HG02798 (cell line): ENCODE results near the gene PPP1R2B.
"Not testable (repeated sequence)": the region's sequence is repeated elsewhere in the genome, so short reads cannot be mapped to it uniquely, and the experiment has no call there.

Source experiments
- ATAC-seq: cut with Tn5 transposase; IDR thresholded peaks from one replicate; pipeline ENCODE4 v1.9.1; 2021; ENCODE audit warnings: mild to moderate bottlenecking; ENCODE audit not compliant: unreplicated experiment, poor library complexity

The PPP1R2B gene

DNA sequence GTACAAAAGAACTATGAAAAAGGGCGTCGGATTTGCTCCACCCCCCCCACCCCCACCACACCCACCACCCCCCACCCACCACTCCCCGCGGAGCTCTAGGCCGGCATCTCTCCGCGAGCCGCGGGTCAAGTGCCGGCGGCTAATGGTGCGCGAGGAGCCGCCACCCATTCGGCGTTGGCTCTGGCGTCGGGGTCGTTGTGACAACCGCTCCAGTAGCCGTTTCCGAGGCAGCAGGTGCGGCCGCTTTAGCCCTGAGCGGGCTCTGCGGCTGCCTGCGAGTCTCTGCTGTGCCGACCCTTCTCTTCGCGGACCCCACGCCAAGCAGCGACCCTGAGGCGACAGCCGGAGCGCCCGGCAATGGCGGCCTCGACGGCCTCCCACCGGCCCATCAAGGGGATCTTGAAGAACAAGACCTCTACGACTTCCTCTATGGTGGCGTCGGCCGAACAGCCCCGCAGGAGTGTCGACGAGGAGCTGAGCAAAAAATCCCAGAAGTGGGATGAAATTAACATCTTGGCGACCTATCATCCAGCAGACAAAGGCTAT is at the start of gene PPP1R2B:
Gene PPP1R2B, plus strand, starts transcription at position 90 of the 546 bp plus-strand sequence. Its CDS starts 268 bp downstream, at position 358.
- ATAC-seq = no peak

DNA sequence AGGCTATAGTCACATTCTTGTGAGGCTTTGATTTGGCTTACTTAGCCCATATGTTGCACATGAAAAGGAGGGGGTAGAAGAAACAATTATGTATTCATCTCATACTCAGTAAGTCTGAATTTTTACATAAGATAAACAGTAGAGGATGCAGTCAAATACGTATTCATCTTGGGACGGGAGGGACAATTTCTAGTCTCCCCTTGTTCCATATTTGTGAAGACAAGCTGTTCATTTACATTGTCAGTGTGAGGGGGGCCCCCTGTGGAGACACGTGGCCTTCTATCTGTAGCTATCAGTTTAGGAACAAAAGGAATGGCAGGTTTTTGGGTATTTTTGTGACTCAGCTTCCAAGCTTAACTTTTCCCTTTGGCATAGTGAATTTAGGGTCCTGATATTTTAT is 49.2 kb upstream of the PPP1R2B start:
- ATAC-seq = no peak

DNA sequence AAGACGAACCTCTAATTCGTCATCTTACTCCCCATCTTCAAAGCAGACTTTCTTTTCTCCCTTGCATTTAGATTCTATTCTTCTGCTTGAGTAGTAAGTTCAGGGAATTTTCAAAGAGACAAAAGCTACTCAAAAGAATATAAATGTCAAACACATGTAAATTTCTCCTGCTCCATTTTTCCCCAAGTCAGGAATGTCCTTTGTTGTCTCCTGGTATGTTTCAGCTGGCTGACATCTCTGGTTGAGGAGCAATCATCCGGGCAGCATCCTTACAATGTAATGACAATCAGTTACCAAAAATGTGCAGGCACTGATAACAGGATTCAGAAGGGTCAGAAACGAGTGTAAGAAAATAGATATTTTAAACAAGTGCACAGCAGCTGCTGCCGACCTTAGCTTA is 47.6 kb upstream of the PPP1R2B start:
- ATAC-seq = no peak

DNA sequence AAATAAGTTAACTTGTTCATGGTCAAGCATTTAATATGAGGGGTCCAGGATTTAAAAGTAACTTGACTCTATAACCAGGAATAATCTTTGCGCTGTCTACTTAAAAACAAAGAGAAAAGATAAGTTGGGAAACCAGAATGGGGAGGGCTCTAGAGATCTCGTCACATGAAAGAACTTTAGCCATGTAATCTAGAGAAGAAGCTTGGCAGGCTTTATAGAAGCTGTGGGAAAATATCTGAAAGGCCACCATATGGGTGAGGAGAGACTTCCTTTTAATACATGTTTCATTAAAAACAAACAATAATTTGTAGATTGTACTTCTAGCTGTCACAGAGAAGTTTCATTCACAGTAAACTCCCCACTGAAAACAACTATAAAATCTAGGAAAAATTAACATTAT is 46.7 kb upstream of the PPP1R2B start:
- ATAC-seq = no peak

DNA sequence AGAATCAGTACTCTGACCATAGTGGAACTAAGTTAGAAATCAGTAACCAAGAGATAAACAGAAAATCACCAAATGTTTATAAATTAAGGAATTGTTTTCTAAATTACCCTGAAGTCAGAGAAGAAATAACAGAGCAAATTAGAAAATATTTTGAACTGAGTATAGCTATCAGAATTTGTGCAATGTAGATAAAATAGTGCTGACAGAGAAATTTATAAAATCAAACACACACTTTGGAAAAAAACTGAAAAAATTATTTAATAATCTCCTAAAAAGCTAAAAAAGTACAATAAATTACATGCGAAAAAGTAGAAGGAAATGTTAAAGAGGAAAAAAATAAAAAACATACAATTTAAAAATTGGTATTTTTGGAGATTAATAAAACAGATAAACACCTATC is 37.1 kb upstream of the PPP1R2B start:
- ATAC-seq = no peak

DNA sequence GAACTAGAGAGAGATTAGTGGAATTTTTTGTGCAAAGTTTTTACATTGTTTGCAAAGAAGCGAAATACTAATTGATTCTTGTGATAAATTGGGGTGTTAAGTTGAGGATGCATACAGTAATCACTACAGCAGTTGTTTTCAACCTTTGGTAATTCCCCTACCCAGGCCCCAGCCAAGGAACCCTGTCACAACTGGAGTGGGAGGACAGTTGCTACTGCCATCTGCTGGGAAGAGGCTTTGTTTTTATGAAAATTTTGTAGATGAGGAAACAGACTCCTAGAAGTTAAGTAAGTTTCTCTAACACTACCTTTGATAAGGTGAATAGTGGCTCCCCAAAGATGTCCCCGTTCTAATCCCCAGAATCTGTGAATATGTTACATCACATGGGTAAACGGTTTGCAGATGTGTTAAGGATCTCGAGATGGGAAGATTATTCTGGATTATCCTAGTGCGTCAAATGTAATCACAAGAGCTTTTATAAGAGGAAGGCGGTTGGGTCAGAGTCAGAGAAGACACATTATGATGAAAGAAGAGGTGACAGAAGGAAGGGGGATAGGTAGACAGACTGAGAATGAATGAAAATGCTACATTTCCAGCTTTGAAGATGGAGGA is 34.0 kb upstream of the PPP1R2B start:
- peak; percentile 77 for ATAC-seq

DNA sequence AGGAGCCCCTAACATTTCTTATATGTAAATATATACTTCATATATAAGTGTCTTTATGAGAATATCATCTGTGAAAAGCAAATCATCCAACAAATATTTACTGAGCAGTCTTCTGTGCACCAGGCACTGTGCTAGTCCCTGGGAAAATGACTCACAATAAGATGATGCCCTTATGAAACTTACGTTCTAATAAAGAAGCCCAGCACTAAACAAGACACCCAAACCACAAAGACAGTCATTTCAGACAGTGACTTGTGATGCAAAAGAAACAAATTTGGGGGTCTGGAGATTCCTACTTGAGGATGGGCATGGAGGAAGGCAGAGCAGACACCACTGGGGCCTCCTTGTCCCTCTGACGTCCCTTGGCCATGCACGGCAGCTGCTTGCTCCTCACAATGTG is 30.6 kb upstream of the PPP1R2B start:
- no peak for ATAC-seq

DNA sequence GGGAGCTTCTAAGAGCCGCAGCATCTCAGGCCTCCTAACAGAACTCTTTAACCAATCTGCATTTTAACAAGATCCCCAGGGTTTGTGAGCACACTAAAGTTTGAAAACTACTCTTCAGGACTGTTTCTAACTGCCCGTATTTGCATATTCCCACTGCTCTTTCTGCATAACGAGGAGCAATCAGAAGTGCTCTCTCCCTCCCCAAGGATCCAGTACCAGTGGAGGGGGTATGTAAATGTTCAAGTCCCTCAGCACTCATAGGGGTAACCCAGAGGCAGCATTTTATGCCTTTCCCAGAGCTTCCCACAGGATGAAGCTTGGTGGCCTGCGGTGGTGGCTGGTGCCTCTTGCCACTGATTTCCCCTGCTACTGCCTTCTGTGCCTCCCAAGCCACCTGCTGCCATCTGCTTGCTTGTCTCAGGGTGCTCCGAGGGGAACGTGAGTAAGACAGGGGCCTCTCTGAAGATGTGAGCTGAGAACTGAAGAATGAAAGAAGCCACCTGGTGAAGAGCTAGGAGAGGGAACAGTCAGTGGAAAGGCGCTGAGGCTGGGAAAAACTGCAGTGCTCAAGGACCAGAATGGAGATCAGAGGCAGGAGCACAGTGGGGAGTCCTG is 30.0 kb upstream of the PPP1R2B start:
- ATAC-seq = no peak

DNA sequence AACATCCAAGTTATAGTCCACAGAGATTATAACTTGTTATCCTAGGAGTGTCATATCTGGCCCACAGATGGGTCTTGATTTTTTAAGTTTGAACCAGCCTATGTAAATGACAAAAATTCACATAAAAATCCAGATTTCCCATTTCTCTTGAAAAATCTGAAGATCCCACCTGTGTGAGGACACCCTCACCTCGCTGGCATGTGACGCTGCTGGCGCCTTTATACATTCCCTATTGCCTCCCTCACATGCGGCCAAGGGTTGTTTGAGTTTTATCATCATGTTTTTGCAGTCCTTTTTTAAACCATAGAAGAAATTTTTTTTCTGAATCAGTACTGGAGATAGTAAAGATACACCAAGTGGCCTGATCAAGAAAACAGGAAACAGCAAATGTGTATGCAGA is 25.9 kb upstream of the PPP1R2B start:
- no peak for ATAC-seq

DNA sequence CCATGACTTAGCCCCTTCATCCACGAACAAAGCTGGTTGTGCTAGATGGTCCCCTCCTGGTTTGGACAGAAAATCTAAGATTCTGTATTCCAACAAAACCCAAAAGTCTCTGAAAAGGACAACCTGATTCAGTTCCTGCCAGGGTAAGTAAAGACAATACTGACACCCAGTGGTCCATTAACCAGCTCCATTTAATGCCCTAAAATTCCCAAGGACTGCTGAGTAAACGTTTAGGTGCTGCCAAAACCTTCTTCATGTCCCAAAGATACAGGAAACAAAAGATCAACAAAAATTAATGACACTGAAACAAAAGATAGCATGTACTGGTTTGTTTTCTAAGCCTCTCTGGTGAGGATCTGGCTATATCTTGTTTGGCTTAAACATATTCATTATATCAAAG is 25.3 kb upstream of the PPP1R2B start:
- no peak for ATAC-seq

DNA sequence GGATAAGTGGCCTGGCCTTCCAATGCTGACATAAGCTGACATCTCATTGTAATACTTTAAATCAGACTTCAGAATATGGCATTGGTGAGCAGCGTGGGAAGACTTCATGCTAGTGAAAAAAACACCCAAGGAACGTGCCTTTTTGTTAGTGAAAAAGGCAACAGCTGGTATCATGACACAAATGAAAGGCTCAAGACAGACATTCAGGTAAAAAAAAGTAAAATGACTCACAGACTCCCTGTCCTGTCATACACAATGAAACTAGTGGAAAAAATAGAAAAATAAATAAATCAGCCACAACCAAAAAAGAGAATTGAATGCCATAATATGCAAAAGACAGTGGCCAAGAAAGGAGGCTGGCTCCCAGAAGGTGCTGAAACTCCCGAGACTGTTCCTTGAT is 24.4 kb upstream of the PPP1R2B start:
- no peak for ATAC-seq

DNA sequence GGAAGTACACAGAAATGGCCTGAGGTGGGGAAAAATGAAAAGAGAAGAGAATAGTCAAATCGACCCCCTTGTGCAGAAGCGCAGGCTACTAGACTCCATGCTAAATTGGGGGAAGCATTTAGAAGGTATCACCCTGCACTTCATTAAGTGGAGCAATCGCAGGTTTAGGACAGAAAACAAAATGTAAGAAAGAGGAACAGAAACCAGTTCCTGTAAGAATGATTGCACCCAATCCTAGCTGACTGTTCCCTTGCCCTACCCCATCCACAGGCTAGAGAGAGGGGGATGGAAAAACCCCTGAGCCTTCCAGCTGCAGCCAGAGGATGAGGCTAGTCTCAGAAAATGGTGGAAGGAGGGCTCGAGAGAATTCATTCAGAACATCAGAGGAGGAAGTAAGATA is 23.9 kb upstream of the PPP1R2B start:
- peak; percentile 76 for ATAC-seq

DNA sequence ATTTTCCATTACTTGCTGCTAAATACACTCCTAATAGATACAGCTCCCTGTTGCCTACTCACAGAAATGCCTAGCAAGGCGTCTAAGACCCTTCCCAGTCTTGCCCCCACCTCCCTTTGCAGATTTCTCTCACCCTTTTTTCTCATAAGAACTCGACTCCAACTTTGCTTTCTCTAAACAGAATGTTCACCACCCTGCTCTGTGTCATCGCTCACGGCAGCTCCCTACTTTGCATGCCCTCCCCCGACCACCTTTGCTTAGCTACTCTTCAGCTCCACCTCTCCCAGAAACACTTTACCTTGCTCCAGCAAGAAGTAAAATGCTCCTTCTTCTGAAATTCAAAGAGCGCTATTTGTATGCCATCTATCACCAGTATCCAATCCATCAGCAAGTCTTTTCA is 15.2 kb upstream of the PPP1R2B start:
- ATAC-seq = no peak

DNA sequence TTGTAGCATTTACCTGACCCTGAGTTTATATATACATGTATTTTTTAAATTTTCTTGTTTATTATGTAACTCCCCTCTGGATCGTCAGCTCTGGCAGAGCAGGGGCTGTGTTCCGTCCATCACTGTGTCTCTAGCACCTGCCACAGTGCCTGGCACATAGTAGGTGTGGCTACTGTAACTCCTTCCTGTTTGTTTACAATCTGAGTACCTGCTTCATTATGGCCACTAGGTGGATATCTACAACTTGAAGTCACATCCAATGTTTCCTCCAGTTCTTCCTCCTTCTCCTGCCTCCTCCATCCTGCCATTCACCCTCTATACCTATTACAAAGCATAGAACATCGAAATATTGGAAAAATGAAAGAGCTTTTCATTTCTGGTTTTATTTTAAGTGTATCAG is 14.2 kb upstream of the PPP1R2B start:
- peak; percentile 55 for ATAC-seq

DNA sequence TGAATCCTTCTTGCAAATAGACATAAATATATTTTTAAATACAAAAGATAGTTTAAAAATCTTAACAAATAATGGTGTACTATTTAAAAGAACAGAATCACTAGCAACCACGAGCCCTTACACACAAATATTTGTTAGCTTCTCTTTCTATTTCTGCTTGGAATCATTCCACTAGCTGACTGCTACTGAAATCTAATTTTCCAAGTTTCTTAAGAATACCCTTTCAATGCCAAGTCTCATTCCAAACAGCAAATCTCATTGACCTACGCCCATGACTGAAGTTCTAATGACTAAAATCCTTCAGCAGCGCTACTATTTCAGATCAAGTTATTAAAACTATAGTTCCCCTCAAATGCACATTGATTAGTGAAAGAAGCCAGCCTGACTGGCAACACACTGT is 13.2 kb upstream of the PPP1R2B start:
- no peak for ATAC-seq

DNA sequence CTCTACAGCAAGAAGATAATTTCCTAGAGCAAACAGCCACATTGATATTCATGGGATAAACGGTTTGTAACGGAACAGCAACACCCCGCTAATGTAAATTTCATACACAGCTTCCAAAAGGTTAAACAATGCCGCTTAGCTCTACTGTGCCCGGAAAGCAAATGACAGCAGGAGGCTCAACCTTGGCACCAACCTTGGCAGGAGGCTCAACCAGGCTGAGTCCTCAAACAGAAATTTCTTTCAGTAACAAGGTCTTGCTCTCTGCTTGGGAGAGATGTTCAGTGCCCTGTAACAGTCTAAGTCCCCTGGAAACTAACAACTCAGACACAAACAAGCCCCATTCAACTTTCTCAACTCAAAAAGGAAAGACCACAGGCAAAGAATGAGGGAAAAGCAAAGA is 11.1 kb upstream of the PPP1R2B start:
- ATAC-seq = no peak

DNA sequence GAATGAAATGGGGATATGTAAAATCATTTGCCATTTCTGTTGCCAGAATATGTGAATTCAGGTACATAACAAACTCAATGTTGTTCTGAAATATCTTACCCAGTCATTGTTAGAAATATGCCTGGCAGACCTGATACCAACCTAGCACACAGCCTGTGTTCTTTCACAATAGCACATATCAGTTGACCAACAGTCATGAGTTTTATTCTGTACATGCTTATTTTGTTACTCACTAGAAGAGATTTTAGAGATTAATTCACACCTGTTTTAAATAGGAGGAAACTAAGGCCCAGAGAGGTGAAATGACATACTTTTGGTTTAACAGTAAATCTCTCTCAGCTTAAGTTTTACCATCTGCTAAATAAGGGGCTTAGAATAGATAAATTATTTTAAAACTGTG is 8.4 kb upstream of the PPP1R2B start:
- no peak for ATAC-seq

DNA sequence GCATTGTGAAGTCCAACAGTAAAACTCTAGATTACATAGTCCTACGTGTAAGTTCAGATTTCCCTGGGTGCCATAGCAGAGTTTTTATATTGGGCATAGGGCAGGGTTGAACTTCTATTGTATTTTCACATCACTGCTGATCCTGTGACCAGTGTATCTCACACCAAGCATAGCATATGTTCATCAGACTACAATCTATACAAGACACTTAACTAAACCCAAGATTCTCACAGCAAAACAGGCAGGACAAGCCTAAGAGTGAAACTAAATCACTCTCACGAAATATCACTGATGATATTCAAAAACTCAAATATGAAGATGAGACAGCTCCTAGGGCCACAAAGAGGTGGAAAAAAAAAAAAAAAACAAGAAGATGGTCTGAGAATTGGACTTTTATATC is 3.2 kb upstream of the PPP1R2B start:
- no peak for ATAC-seq

DNA sequence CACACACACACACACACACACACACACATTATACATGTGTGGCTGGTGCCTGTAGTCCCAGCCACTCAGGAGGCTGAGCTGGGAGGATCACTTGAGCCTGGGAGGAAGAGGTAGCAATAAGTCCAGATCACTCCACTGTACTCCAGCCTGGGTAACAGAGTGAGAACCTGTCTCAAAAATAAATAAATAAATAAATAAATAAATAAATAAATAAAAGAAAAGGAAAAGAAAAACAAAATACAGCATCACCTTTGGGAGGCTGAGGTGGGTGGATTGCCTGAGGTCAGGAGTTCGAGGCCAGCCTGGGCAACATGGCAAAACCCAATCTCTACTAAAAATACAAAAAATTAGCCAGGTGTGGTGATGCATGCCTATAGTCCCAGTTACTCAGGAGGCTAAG is 1.6 kb upstream of the PPP1R2B start:
- not testable (repeated sequence) for ATAC-seq

DNA sequence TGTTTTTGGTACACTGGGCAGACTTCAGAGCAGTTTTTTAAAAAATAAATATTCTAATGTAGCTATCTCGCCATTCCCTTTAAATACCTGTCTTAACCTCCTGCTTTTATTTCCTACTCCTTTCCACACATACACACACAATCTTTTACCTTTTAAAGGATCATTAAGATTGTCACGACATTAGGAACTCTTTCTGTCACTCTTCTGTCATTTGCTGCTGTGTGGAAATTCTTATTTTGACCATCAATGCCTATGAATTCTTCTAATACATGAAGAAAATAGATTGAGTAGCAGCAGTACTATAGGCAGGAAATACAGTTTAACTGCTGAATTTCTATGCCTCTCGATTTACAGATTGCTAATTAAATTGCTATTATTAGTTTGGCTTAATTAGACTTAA is 1.8 kb downstream of the PPP1R2B start:
- no peak for ATAC-seq

DNA sequence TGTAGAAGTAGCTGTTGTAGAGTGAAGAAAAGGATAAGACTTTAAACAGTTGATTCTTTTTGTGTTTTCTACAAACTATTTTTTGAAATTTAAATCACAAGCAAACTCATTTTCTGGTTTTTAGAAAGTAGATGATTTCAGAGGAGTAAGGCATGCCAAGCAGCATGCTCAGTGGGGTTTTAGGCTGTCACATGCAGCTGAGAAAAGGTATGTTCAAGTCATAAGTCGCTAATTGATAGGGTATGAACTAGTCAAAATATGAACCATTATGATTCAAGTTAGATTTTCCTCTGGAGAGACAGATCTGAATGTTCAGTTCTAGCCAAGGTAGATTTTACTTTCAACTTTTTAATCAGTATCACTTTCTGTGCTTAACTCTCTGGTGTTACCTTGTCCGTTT is 3.0 kb downstream of the PPP1R2B start:
- not testable (repeated sequence) for ATAC-seq

DNA sequence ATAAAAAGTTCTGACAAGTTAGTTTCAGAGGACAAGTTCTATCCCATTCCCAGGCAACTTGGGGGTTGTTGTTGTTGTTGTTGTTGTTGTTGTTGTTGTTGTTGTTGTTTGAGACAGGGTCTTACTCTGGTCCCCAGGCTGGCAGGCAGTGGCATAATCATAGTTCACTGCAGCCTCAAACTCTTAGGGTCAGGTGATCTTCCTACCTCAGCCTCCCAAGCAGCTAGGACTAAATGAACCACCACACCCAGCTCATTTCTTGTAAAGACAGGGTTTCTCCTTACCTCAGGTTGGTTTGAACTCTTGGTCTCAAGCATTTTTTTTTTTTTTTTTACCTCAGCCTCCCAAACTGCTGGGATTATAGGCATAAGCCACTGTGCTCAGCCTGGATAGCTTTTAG is 15.3 kb downstream of the PPP1R2B start:
- ATAC-seq = no peak
